Hypothalamus (tissue), 51 donors: Measurements from ENCODE around the gene SECISBP2.
"Not testable (repeated sequence)": the region's sequence is repeated elsewhere in the genome, so short reads cannot be mapped to it uniquely, and the experiment has no call there.

Experiments
- DNase-seq, 51 donors: peaks; one replicate each; lab custom pipeline; 2025; lab: John Stamatoyannopoulos, UW

SECISBP2 gene

GRCh38 chr9:89309166-89309565, 9.1 kb upstream of the SECISBP2 start:
- no peak for DNase-seq

- peak in 1 of 51 donors; percentile 57 for DNase-seq
Measured at GRCh38 chr9:89309608-89310474, 8.5 kb upstream of the SECISBP2 start.

- DNase-seq, result peak; percentile 88 to 100 (median 99)
Measured at GRCh38 chr9:89310475-89311345, 7.6 kb upstream of the SECISBP2 start, which contains the start of gene CKS2. TSS of gene CKS2 (plus strand) at chr9:89311195. CDS start at chr9:89311293, 98 bp downstream.

- DNase-seq, result no peak
Measured at GRCh38 chr9:89311346-89312221, 6.7 kb upstream of the SECISBP2 start.

GRCh38 chr9:89312222-89312571, 6.1 kb upstream of the SECISBP2 start:
- DNase-seq, result no peak

- DNase-seq, result no peak
Measured at GRCh38 chr9:89313842-89314241, 4.5 kb upstream of the SECISBP2 start.

GRCh38 chr9:89314955-89315354, 3.3 kb upstream of the SECISBP2 start:
- no peak for DNase-seq

GRCh38 chr9:89315482-89315881, 2.8 kb upstream of the SECISBP2 start:
- no peak for DNase-seq

- no peak for DNase-seq
Measured at GRCh38 chr9:89317282-89317681, 1.0 kb upstream of the SECISBP2 start.

- peak in 1 of 51 donors; percentile 3 for DNase-seq
Measured at GRCh38 chr9:89319015-89319905, 960 bp downstream of the SECISBP2 start.

- DNase-seq, result no peak
Measured at GRCh38 chr9:89323390-89323789, 5.1 kb downstream of the SECISBP2 start.

- no peak for DNase-seq
Measured at GRCh38 chr9:89325733-89326132, 7.4 kb downstream of the SECISBP2 start.

- DNase-seq, result no peak
Measured at GRCh38 chr9:89328064-89328463, 9.8 kb downstream of the SECISBP2 start.

GRCh38 chr9:89329917-89330316, 11.6 kb downstream of the SECISBP2 start:
- no peak for DNase-seq

GRCh38 chr9:89330513-89330912, 12.2 kb downstream of the SECISBP2 start:
- no peak for DNase-seq

GRCh38 chr9:89339807-89340206, 21.5 kb downstream of the SECISBP2 start:
- DNase-seq, result no peak

- DNase-seq, result no peak
Measured at GRCh38 chr9:89340332-89340731, 22.0 kb downstream of the SECISBP2 start.

- DNase-seq, result no peak
Measured at GRCh38 chr9:89342213-89342612, 23.9 kb downstream of the SECISBP2 start.

- DNase-seq, result no peak
Measured at GRCh38 chr9:89342948-89343347, 24.6 kb downstream of the SECISBP2 start.

- not testable (repeated sequence) for DNase-seq
Measured at GRCh38 chr9:89343812-89344211, 25.5 kb downstream of the SECISBP2 start.
